Measurements from ENCODE around the gene C1QTNF4.

DNA sequence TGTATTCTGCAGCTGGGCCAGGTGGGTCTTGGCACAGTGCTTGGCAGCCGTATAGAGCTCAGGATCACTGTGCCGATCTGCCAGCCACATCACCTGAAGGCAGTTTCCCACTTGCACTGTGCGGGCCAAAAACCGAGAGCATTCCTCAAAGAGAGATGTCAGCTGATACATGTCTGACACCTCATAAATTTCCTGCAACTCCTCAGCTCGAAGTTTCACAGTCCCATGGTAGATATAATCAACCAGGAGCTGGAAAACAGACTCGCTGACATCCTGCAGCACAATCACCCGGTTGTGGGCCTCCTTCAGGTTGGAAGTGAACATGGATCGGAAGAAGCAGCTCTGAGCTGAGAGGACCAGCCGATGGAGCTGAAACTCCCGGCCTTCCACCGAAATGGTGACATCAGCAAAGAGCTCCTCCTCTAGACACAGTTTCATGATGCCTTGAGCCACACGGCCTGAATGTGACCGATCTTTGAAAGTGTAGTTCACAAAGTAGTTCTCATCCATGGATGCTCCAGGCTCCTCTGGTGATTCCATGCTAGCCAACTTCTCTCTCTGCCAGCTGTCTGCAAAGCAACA, 16.7 kb downstream of the C1QTNF4 start:
- no peak for TF ChIP-seq CTCF (IDR thresholded peaks at IDR 0.05)
- no peak for TF ChIP-seq EZH2 (IDR thresholded peaks at IDR 0.05; ENCODE audit: borderline replicate concordance, insufficient read depth, low read depth, low read length, poor library complexity, severe bottlenecking)

Data from B cell (primary cell).